IMR-90 (cell line): ENCODE measurements around the gene TNNI2. TPM values are rescaled to one million over a fixed set of nuclear protein-coding genes. Genes with fewer than 3 reads are reported as not detected.

ENCODE experiments used
- ATAC-seq: fragments of 200-7000 bp; cut with Tn5 transposase; 2 replicates; pipeline ENCODE4 v1.9.1; 2020; ENCODE audit warnings: low read depth, mild to moderate bottlenecking, moderate library complexity
- BruUV-seq: library from RNA; stranded (reverse); fragments of 400-500 nt; replicated peaks from 2 replicates; lab custom pipeline; 2021; lab: Mats Ljungman, UMichigan
- CTCF ChIA-PET: fragments of 300-600 bp; formaldehyde crosslinking; extraction: SDS; loops from one replicate; lab custom pipeline; 2021; ENCODE audit warnings: antibody characterized with exemption; lab: Yijun Ruan, JAX
- POLR2A ChIA-PET: fragments of 300-600 bp; sonication (Branson Sonifier 250); formaldehyde crosslinking; loops from one replicate; lab custom pipeline; 2022; ENCODE audit warnings: antibody characterized with exemption; ENCODE audit not compliant: unreplicated experiment; lab: Charles Lee
- DNase-seq: peaks from one replicate; pipeline ENCODE4 v3.0.0; 2013
- H2AFZ ChIP-seq: replicated peaks from 2 replicates; pipeline ENCODE3; 2013; ENCODE audit warnings: low read length, mild to moderate bottlenecking; ENCODE audit not compliant: poor library complexity
- H2AK5ac ChIP-seq: 2 replicates; pipeline ENCODE4 v1.6.1; 2013; ENCODE audit warnings: low read depth, low read length, inconsistent platforms
- H2AK9ac ChIP-seq: replicated peaks from 2 replicates; pipeline ENCODE3; 2013; ENCODE audit warnings: mild to moderate bottlenecking, low read depth, low read length, moderate library complexity; ENCODE audit not compliant: poor library complexity
- H2BK120ac ChIP-seq: 2 replicates; pipeline ENCODE4 v1.6.1; 2013; ENCODE audit warnings: low read depth, low read length, inconsistent platforms
- H2BK15ac ChIP-seq: 3 replicates; pipeline ENCODE4 v1.6.1; 2013; ENCODE audit warnings: low read depth, low read length, inconsistent platforms
- H2BK20ac ChIP-seq: 2 replicates; pipeline ENCODE4 v1.6.1; 2013; ENCODE audit warnings: low read depth, mild to moderate bottlenecking, inconsistent platforms, low read length, moderate library complexity
- H2BK5ac ChIP-seq: 2 replicates; pipeline ENCODE4 v1.6.1; 2013; ENCODE audit warnings: mild to moderate bottlenecking, low read depth, low read length, inconsistent platforms; ENCODE audit not compliant: poor library complexity, severe bottlenecking
- H3K14ac ChIP-seq: replicated peaks from 2 replicates; pipeline ENCODE4 v1.6.1; 2013; ENCODE audit warnings: low read depth, low read length, inconsistent platforms
- H3K18ac ChIP-seq: 2 replicates; pipeline ENCODE4 v1.6.1; 2013; ENCODE audit warnings: low read depth, low read length, control low read depth
- H3K23ac ChIP-seq: 2 replicates; pipeline ENCODE4 v1.6.1; 2013; ENCODE audit warnings: low read depth, low read length, inconsistent platforms
- H3K27ac ChIP-seq: 2 replicates; pipeline ENCODE4 v1.5.1; 2013; ENCODE audit warnings: mild to moderate bottlenecking, control low read depth, low read length; ENCODE audit not compliant: insufficient read depth
- H3K27me3 ChIP-seq: 2 replicates; pipeline ENCODE4 v1.6.1; 2013; ENCODE audit warnings: low read length; ENCODE audit not compliant: control insufficient read depth, insufficient read depth
- H3K36me3 ChIP-seq: 2 replicates; pipeline ENCODE4 v1.6.1; 2013; ENCODE audit warnings: low read length, mixed read lengths; ENCODE audit not compliant: control insufficient read depth, insufficient read depth
- H3K4ac ChIP-seq: 2 replicates; pipeline ENCODE4 v1.6.1; 2013; ENCODE audit warnings: low read depth, low read length, inconsistent platforms
- H3K4me1 ChIP-seq: 2 replicates; pipeline ENCODE4 v1.6.1; 2013; ENCODE audit warnings: low read length, mixed read lengths; ENCODE audit not compliant: control insufficient read depth, insufficient read depth
- H3K4me2 ChIP-seq: 2 replicates; pipeline ENCODE4 v1.6.1; 2013; ENCODE audit warnings: low read depth, mild to moderate bottlenecking, control low read depth, low read length, moderate library complexity
- H3K4me3 ChIP-seq: 2 replicates; pipeline ENCODE4 v1.5.1; 2013; ENCODE audit warnings: low read depth, mild to moderate bottlenecking, control low read depth, low read length, moderate library complexity; ENCODE audit not compliant: insufficient read depth
- H3K56ac ChIP-seq: 2 replicates; pipeline ENCODE4 v1.6.1; 2013; ENCODE audit warnings: low read length, inconsistent platforms; ENCODE audit not compliant: insufficient read depth; ENCODE audit errors: extremely low read depth
- H3K79me1 ChIP-seq, 2 experiments: 2 replicates each; pipeline ENCODE4 v1.6.1; 2013; ENCODE audit warnings: low read length in 2 of 2, inconsistent platforms in 1 of 2, low read depth in 1 of 2
- H3K9ac ChIP-seq: 2 replicates; pipeline ENCODE4 v1.6.1; 2013; ENCODE audit warnings: low read depth, low read length, control low read depth
- H3K9me1 ChIP-seq: 2 replicates; pipeline ENCODE4 v1.6.1; 2013; ENCODE audit warnings: low read length, inconsistent platforms; ENCODE audit not compliant: insufficient read depth
- H3K9me3 ChIP-seq: 2 replicates; pipeline ENCODE4 v1.6.1; 2013; ENCODE audit warnings: low read length; ENCODE audit not compliant: control insufficient read depth, insufficient read depth
- H4K20me1 ChIP-seq: 2 replicates; pipeline ENCODE4 v1.6.1; 2013; ENCODE audit warnings: low read length, inconsistent platforms; ENCODE audit not compliant: insufficient read depth
- H4K5ac ChIP-seq: 2 replicates; pipeline ENCODE4 v1.6.1; 2013; ENCODE audit warnings: mild to moderate bottlenecking, low read depth, low read length, control low read depth
- H4K8ac ChIP-seq, 2 experiments: 2 replicates each; pipeline ENCODE4 v1.6.1; 2013; ENCODE audit warnings: low read depth in 2 of 2, low read length in 2 of 2, control low read depth in 1 of 2, inconsistent platforms in 1 of 2
- H4K91ac ChIP-seq: 2 replicates; pipeline ENCODE4 v1.6.1; 2013; ENCODE audit warnings: low read depth, low read length, inconsistent platforms; ENCODE audit not compliant: insufficient read depth
- BHLHE40 ChIP-seq: fragments of 150-350 bp; IDR thresholded peaks from 2 replicates; pipeline ENCODE4 v1.6.1; 2016; ENCODE audit warnings: mild to moderate bottlenecking, low read depth, low read length
- CEBPB ChIP-seq: IDR thresholded peaks from 2 replicates; pipeline ENCODE4 v1.6.1; 2012; ENCODE audit warnings: low read depth, low read length, improper control_type of control experiment
- CHD1 ChIP-seq: IDR thresholded peaks from 2 replicates; pipeline ENCODE4 v1.6.1; 2012; ENCODE audit warnings: low read depth, low read length, improper control_type of control experiment
- CTCF ChIP-seq: conservative IDR thresholded peaks from 2 replicates; pipeline ENCODE4 v1.5.1; 2012; ENCODE audit warnings: mild to moderate bottlenecking, low read depth, low read length, improper control_type of control experiment
- ELK1 ChIP-seq: fragments of 150-350 bp; IDR thresholded peaks from 2 replicates; pipeline ENCODE4 v1.6.1; 2016; ENCODE audit warnings: low read depth, mild to moderate bottlenecking, low read length, moderate library complexity, borderline replicate concordance
- FOS ChIP-seq: fragments of 150-350 bp; IDR thresholded peaks from 2 replicates; pipeline ENCODE4 v1.6.1; 2016; ENCODE audit warnings: low read depth, low read length
- MAFK ChIP-seq: IDR thresholded peaks from 2 replicates; pipeline ENCODE4 v1.6.1; 2012; ENCODE audit warnings: low read depth, low read length, improper control_type of control experiment
- MAZ ChIP-seq: IDR thresholded peaks from 2 replicates; pipeline ENCODE4 v1.6.1; 2012; ENCODE audit warnings: low read depth, mild to moderate bottlenecking, low read length, improper control_type of control experiment, moderate library complexity, borderline replicate concordance
- MXI1 ChIP-seq: IDR thresholded peaks from 2 replicates; pipeline ENCODE4 v1.6.1; 2012; ENCODE audit warnings: low read depth, mild to moderate bottlenecking, low read length, moderate library complexity, borderline replicate concordance
- NFE2L2 ChIP-seq: fragments of 150-350 bp; IDR thresholded peaks from 2 replicates; pipeline ENCODE4 v1.6.1; 2016; ENCODE audit warnings: low read depth, mild to moderate bottlenecking, low read length
- POLR2A ChIP-seq: IDR thresholded peaks from 2 replicates; pipeline ENCODE4 v1.6.1; 2012; ENCODE audit warnings: mild to moderate bottlenecking, low read depth, low read length
- RAD21 ChIP-seq: IDR thresholded peaks from 2 replicates; pipeline ENCODE4 v1.6.1; 2012; ENCODE audit warnings: low read length, improper control_type of control experiment
- RCOR1 ChIP-seq: IDR thresholded peaks from 2 replicates; pipeline ENCODE4 v1.6.1; 2012; ENCODE audit warnings: mild to moderate bottlenecking, low read length, improper control_type of control experiment; ENCODE audit not compliant: insufficient replicate concordance
- RFX5 ChIP-seq: IDR thresholded peaks from 2 replicates; pipeline ENCODE4 v1.8.0; 2012; ENCODE audit warnings: low read depth, mild to moderate bottlenecking, low read length, moderate library complexity
- SMC3 ChIP-seq: fragments of 150-350 bp; IDR thresholded peaks from 2 replicates; pipeline ENCODE4 v1.6.1; 2016; ENCODE audit warnings: low read depth, mild to moderate bottlenecking, antibody characterized with exemption, low read length, moderate library complexity
- USF2 ChIP-seq: fragments of 150-350 bp; IDR thresholded peaks from 2 replicates; pipeline ENCODE4 v1.6.1; 2017; ENCODE audit warnings: mild to moderate bottlenecking, antibody characterized with exemption, low read length, low read depth
- WGBS, 2 experiments: methylation state at CpG; one replicate each; pipeline versions ENCODE4 v1.1.5 to v1.1.7; 2013; ENCODE audit warnings: missing lambda C conversion rate in 2 of 2; ENCODE audit not compliant: insufficient read length in 1 of 2; ENCODE audit errors: extremely low coverage in 2 of 2; 5-methylcytosine and 5-hydroxymethylcytosine counted together
- dilution Hi-C: fragments of 300-500 bp; cut with HindIII; formaldehyde crosslinking; loops from one replicate; pipeline ENCODE4 v1.14.3; 2018; ENCODE audit warnings: low sequenced_read_pairs; ENCODE audit not compliant: unreplicated experiment
- in situ Hi-C: fragments of 300-500 bp; cut with MboI; formaldehyde crosslinking; loops from 3 replicates; pipeline ENCODE4 v1.14.3; 2019; ENCODE audit warnings: low sequenced_read_pairs, inconsistent platforms, mixed read lengths
- intact Hi-C: fragments of 100-400 bp; cut with micrococcal nuclease; formaldehyde crosslinking; loops from 2 replicates; pipeline ENCODE4 v1.10.0; 2022
- polyA plus RNA-seq, 3 experiments: library from polyadenylated mRNA; depleted of rRNA; stranded (reverse); fragments of >200 nt; gene quantifications; 2 replicates each; pipeline ENCODE4 v1.2.3, GENCODE V29; 2012; ENCODE audit warnings: low replicate concordance in 1 of 3
- total RNA-seq: library from RNA; depleted of rRNA; stranded (reverse); fragments of >200 nt; gene quantifications from 2 replicates; pipeline ENCODE4 v1.2.3, GENCODE V29; 2012

TNNI2 gene
- total and polyA plus RNA-seq, 2 of the 4 experiments (the other 2 are of a cell fraction), result not detected

- no peak for DNase-seq
- H3K23ac ChIP-seq, result no peak overlapping the region
- POLR2A ChIA-PET, result no interaction called here
- no peak overlapping the region for H2AFZ ChIP-seq
- H3K56ac ChIP-seq, result no peak overlapping the region
- H2AK5ac ChIP-seq, result no peak overlapping the region
- H4K8ac ChIP-seq, result no peak overlapping the region
- H2BK20ac ChIP-seq, result no peak overlapping the region
- no peak overlapping the region for H3K27ac ChIP-seq
- no peak overlapping the region for H3K14ac ChIP-seq
- no peak overlapping the region for H2AK9ac ChIP-seq
- H3K4ac ChIP-seq, result no peak overlapping the region
- H2BK5ac ChIP-seq, result no peak overlapping the region
- no peaks in the 10 kb centered on the region for H3K9me3 ChIP-seq
- no peak overlapping the region for H3K9ac ChIP-seq
- H2BK120ac ChIP-seq, result no peak overlapping the region
- no peak overlapping the region for H4K91ac ChIP-seq
- intact Hi-C loops (no loop called here), in situ Hi-C loops (no loop called here), dilution Hi-C loops (no loop called here)
- peaks cover 24% of the 10 kb centered on the region; the same call in 1 of the 2 replicates for H3K27me3 ChIP-seq
- no peak for ATAC-seq
- no peaks in the 10 kb centered on the region for H3K79me1 ChIP-seq
- H4K5ac ChIP-seq, result no peak overlapping the region
- H3K18ac ChIP-seq, result no peak overlapping the region
- H3K4me3 ChIP-seq, result no peak overlapping the region
- H3K9me1 ChIP-seq, result peaks cover 4% of the 10 kb centered on the region
- CTCF ChIA-PET, result no interaction called here
- H4K20me1 ChIP-seq, result no peaks in the 10 kb centered on the region
- H3K4me2 ChIP-seq, result no peak overlapping the region
- TF ChIP-seq USF2, result no peak
- no peak for TF ChIP-seq SMC3
- no peak for TF ChIP-seq MAZ
- TF ChIP-seq RAD21, result no peak
- TF ChIP-seq NFE2L2, result no peak
- TF ChIP-seq RFX5, result no peak
- no peak for TF ChIP-seq CEBPB
- no peak for TF ChIP-seq FOS
- TF ChIP-seq POLR2A, result no peak
- no peak for TF ChIP-seq MAFK
- no peak for TF ChIP-seq CTCF
- no peak for TF ChIP-seq RCOR1
- no peak for TF ChIP-seq MXI1
- TF ChIP-seq ELK1, result no peak
- TF ChIP-seq CHD1, result no peak
- TF ChIP-seq BHLHE40, result no peak
- no peak overlapping the region for H2BK15ac ChIP-seq
- H3K4me1 ChIP-seq, result peaks cover 14% of the 10 kb centered on the region
- no CpG with 5 or more reads among the region's 8 CpGs for WGBS, 2 experiments
- no peaks in the 10 kb centered on the region for H3K36me3 ChIP-seq
- BruUV-seq, result no TSS peak
Observed at GRCh38 chr11:1867381-1867780, 28.6 kb downstream of the TNNI2 start.
